Posterior cingulate gyrus (tissue), 11 donors: ENCODE measurements around the gene ETHE1.

Experiments
- DNase-seq, 10 donors: peaks; one replicate each; pipeline versions ENCODE4 v3.0.0 to v3.0.0-alpha.2; 2020 to 2021; ENCODE audit warnings: mixed read lengths in 3 of 10
- intact Hi-C: fragments of 100-400 bp; cut with DNase I; formaldehyde crosslinking; loops from one replicate; pipeline ENCODE4 v1.15.1; 2023

Gene ETHE1

DNA sequence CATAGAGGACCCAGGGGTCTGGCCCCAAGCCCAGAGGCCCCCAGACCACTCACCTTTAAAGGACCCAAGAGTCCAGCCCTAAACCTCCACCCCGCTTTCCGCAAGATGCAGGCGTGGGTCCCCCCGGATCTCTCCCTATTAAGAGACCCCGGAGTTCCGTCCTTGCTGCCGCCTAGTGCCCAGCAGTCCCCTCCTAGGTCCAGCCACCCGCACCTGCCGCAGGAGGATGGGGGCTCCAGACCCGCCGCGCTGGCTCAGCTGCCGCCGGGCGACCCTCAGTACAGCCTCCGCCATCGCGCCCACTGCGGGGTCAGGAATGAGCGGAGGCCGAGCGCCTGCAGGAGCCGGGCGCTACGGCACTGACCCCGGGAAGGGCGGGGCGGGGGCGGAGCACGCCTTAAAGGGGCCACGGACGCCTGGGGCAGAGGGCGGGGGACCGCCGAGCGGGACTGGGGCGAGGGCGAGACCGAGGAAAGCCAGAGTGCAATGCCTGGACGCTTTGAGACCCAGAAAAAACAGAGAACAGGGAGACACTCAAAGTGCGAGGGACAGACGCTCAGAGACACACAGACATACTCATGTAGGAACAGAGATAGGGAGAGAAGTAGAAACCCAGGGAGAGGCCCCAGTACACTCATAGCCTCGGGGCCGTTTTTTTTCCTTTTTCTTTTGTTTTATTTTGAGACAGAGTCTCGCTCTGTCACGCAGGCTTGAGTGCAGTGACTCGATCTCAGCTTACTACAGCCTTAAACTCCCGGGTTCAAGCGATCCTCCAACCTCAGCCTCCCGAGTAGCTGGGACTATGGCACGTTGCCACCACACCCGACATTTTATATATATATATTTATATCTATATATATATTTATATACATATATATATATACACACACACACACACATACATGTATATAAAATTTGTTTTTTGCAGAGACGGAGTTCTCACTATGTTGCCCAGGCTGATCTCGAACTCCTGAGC lies at the start of gene ETHE1:
Gene ETHE1 (minus strand): TSS at position 318 of the 976 bp plus-strand sequence. CDS start 24 bp downstream, at position 294.
- intact Hi-C loops: no loop called here
- peak; percentile 69 to 98 (median 84) for DNase-seq

- intact Hi-C loops: loop anchor here (1.0 kb wide), 1 partner anchor 20 kb away; the partner anchor contains the start of genes IRGQ and ZNF576
Measured at GRCh38 chr19:43575955-43576878, 49.2 kb upstream of the ETHE1 start.

DNA sequence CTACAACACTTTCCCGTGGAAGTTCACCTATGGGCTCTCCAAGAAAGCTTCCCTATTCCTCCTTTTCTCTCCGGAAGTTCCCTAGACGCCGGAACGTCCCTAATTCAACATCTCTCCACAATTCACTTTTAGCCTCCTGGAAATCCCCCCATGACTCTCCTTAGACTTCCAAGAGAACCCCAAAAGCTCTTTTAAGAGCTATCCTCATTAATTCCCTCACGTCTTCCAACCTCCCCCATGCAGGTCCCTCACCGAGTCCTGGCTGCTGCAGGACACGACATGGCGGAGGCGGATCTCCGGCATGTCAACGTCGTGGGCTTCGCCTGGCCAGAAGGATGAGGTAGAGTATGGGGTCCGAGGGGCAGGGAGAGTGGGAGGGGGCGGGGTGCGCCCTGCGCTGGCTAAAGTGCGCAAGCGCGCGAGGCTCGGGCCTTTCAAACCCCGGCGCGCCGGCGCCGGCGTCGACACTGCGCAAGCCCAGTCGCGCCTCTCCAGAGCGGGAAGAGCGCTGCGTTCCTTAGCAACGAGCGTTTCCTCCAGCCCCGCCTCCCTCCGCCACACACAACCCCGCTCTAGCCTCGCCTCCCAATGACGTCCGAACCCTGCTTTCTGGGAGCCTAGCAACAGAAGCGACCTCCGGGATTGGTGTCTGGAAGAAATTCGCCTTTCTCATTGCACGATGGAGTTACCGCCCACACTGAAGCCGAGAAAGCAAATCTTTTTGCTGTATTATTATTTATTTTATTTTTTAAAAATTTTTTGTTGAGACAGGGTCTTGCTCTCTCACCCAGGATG lies 48.4 kb upstream of the ETHE1 start, which contains the start of the genes PINLYP and XRCC1:
Gene PINLYP (plus strand): TSS at position 646 of the 795 bp plus-strand sequence. CDS start 1,391 bp downstream, outside the sequence.
Gene XRCC1 (minus strand): TSS at position 372 of the 795 bp plus-strand sequence. CDS start 69 bp downstream, at position 303.
- intact Hi-C loops: loop anchor here (1.0 kb wide), 1 partner anchor 21 kb away; the partner anchor contains the start of genes IRGQ and ZNF576

More at GRCh38 chr19:43575955-43576878, 49.2 kb upstream of the ETHE1 start:
- peak in 1 of 10 donors; percentile 84 for DNase-seq

GRCh38 chr19:43574424-43575155 lies 47.6 kb upstream of the ETHE1 start:
- intact Hi-C loops: loop anchor here (1.0 kb wide), 1 partner anchor 22 kb away; the partner anchor contains the start of genes IRGQ and ZNF576
- peak in 1 of 10 donors; percentile 37 for DNase-seq

More for the DNA sequence above, 48.4 kb upstream of the ETHE1 start, which contains the start of the genes PINLYP and XRCC1:
- peak; percentile 93 to 100 (median 96) for DNase-seq

DNA sequence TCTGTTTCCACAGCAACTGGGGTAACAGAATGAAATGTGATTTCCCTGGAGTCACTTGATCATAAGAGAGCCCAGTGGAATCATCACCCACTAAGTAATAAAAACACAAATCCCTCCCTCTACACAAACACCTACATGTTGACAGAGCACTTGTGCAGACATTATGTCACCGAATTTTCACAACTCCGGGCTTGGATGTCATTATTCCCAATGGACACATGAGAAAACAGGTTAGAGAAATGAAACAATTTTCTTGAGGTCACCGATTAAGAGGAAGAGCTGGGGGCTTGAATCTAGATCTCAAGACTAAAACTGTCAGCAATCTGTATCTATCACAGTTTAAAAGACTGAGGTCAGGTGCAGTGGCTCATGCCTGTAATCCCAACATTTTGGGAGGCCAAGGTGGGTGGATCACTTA lies 45.2 kb upstream of the ETHE1 start:
- intact Hi-C loops: no loop called here
- DNase-seq: no peak

DNA sequence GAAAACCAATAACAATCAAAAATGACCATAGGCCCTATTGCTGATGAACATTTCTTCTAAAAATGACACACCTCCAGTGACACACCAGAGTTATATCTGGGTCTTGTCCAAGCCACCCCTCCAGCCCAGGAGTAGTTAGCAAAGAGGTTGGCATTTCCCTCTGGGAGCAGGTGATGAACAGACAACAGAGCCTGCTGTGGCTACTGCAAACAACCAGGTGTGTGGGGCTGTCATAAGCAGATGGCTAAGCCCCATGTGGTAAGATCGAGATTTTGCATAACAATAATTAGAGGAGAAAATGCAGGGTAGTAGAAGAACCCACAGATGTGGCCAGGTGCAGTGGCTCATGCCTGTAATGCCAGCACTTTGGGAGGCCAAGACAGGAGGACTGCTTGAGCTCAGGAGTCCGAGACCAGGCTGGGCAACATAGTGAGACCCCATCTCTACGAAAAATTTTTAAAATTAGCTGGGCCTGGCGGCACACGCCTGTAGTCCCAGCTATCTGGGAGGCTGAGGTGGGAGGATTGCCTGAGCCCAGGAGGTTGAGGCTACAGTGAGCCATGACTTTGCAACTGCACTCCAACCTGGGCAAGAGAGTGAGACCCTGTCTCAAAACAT lies 43.3 kb upstream of the ETHE1 start:
- intact Hi-C loops: no loop called here

GRCh38 chr19:43569657-43570056 lies 42.7 kb upstream of the ETHE1 start:
- DNase-seq: peak in 1 of 10 donors; percentile 5
- intact Hi-C loops: no loop called here

More for the DNA sequence above, 43.3 kb upstream of the ETHE1 start:
- DNase-seq: peak in 1 of 10 donors; percentile 30

DNA sequence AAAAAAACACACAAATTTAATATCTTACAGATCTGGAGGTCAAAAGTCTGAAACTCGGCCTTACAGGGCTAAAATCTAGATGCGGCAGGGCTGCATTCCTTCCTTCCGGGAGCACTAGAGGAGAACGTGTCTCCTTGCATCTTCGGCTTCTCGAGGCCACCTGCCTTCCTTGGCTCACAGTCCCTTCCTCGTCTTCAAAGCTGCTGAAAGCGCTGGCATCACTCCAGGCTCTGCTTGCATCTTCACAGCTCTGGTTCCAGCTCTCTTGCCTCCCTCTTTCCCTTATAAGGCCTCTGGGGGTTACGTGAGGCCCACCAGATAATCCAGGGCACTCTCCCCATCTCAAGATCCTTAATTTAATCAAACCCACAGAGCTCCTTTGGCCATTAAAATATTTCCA lies 37.8 kb upstream of the ETHE1 start:
- peak in 8 of 10 donors; percentile 39 to 92 (median 64) for DNase-seq
- intact Hi-C loops: no loop called here

DNA sequence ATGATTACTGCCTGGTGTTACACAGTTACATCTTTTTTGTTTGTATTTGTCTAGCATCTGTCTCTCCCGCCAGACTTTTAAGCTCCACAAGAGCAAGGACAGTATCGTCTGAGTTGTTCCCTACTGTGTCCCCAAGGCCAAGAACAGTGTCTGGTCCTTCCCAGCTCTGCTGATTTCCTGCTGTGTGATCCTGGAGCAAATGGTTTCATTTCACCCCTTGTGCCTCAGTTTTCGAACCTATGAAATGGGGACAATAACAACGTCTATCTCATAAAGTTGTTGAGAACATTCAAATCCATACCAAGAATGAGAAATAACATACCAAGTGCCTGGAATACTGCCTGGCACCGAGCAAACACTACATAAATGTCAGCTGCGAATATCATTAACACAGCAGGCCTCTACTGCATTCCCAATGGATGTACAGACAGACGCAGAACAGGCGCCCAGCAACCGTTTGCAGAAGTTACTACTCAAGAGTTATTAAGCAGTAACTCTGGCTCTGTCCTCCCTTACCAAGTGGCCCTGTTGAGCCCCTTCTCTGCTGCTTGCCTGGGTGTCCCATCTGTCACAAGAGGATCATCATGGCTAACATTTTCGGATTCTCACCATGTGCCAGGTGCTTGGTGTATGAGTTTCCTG lies 36.9 kb upstream of the ETHE1 start:
- intact Hi-C loops: no loop called here
- DNase-seq: peak in 1 of 10 donors; percentile 36

GRCh38 chr19:43562698-43563241 lies 35.8 kb upstream of the ETHE1 start:
- intact Hi-C loops: no loop called here
- peak; percentile 44 to 97 (median 86) for DNase-seq

DNA sequence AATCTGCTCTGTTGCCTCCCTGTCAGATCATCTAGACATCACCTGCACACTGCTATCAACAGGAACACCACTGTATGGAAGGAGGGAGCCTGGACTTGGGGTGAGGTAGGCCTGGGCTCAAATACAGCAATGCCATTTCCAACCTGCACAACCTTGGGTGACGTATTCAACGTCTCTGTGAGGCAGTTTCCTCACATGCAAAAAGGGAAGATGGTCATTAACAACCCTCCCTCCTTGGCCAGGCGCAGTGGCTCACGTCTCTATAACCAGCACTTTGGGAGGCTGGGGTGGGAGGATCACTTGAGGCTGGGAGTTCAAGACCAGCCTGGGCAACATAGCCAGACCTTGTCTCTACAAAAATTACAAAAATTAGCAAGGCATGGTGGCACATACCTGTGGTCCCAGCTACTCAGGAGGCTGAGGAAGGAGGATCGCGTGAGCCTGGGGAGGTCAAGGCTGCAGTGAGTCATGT lies 35.3 kb upstream of the ETHE1 start:
- intact Hi-C loops: no loop called here
- no peak for DNase-seq

- intact Hi-C loops: no loop called here
Measured at GRCh38 chr19:43561139-43561970, 34.4 kb upstream of the ETHE1 start.

DNA sequence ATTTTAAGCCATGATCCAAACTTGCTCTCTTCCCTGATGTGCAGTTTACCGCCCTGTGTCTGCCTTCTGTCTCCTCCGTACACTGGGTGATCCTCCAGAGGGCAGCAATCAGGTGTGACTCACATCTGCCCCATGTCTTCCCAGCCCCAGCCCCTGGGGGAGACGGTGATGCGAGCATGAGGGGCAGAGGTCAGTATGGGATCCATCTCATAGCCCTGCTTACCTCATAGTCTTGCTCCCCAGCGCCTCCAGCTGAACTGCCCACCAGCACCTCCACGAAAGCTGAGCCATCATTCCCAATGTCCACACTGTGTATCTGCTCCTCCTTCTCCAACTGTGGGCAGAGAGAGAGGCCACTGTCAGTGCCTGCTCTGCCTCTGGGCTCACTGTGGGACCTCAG lies 33.7 kb upstream of the ETHE1 start:
- DNase-seq: peak in 3 of 10 donors; percentile 35 to 53 (median 45)
- intact Hi-C loops: no loop called here

More at GRCh38 chr19:43561139-43561970, 34.4 kb upstream of the ETHE1 start:
- DNase-seq: peak in 2 of 10 donors; percentile 31 to 50

DNA sequence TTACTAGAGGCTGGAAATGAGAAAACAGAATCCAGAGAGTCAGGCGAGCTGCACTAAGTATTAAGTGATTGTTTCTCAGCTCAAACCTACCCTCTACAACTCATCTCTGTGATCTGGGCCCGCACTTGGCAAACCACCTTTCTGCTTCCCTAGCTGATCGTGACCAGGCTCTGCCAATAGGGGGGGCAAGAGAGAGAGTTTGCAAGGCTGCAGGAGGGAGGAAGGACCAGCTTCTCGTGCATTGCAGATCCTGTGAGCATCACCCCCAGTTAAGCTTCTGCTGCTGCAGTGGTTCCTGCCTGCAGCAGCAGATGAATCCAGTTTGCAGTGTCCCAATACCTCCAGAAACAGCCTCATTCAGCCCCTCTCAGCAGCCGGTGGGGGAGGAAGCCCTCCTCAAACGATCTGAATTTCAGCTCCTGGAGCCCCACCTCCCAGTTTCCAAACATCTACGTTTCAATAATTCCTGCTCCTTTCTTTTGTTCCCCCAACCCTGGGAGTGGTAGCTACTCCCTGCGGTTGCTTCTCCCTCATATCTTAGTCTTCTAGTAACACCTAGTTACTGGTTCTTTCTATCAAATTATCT lies 28.3 kb upstream of the ETHE1 start:
- intact Hi-C loops: loop anchor here (2.0 kb wide), 1 partner anchor 98 kb away; no protein-coding TSS in a partner anchor
- peak; percentile 71 to 96 (median 85) for DNase-seq

DNA sequence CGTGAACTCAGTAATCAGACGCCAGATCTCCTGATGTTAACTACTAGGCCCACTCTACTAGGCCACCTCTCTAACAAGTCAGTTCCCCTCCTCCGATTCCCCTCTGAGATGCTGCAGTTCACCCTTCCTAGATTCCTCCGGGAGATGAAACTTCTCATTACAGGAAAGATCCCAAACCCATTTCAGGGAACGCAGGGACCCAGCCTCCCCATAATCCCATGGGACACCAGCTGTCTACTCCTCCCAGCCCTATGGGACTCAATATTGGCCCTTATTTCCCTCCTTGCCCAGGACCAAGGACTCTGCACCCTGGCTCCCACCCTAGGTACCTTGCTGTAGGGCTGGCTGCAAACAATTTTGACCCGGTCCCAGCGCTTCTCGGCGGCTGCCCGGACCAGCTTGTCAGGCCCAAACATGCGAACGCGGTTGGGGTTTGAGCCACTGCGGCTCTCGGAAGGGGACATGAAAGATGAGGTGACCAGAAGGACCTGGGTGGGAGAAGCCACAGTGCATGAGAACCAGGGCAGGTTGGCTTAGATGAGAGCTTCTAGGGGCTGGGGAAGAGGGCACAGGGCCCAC lies 27.4 kb upstream of the ETHE1 start:
- peak in 3 of 10 donors; percentile 31 to 54 (median 53) for DNase-seq
- intact Hi-C loops: loop anchor here (2.0 kb wide), 1 partner anchor 98 kb away; no protein-coding TSS in a partner anchor
